GM12878 (cell line): ENCODE results near the gene ODAD2. TPM values are rescaled to one million over a fixed set of nuclear protein-coding genes. Genes with fewer than 3 reads are reported as not detected.

Experiments used
- ATAC-seq: fragments of 200-7000 bp; cut with Tn5 transposase; 3 replicates; pipeline ENCODE4 v1.9.1; 2020; ENCODE audit warnings: mild to moderate bottlenecking, moderate library complexity
- BruUV-seq: library from RNA; stranded (reverse); fragments of 400-500 nt; replicated peaks from 2 replicates; lab custom pipeline; 2021; lab: Mats Ljungman, UMichigan
- CTCF ChIA-PET: fragments of 300-600 bp; sonication (Branson Sonifier 250); formaldehyde crosslinking; extraction: SDS; loops from one replicate; lab custom pipeline; 2021; ENCODE audit warnings: inconsistent platforms; lab: Yijun Ruan, JAX
- POLR2A ChIA-PET: fragments of 350-600 bp; formaldehyde crosslinking; extraction: SDS; loops from one replicate; lab custom pipeline; 2021; ENCODE audit warnings: inconsistent platforms; lab: Charles Lee
- RAD21 ChIA-PET: fragments of 300-600 bp; sonication (Branson Sonifier 250); formaldehyde crosslinking; loops from one replicate; lab custom pipeline; 2023; ENCODE audit warnings: antibody characterized with exemption; ENCODE audit not compliant: unreplicated experiment; lab: Charles Lee
- SMC1A ChIA-PET: fragments of 300-600 bp; sonication (Branson Sonifier 250); formaldehyde crosslinking; loops from one replicate; lab custom pipeline; 2023; ENCODE audit not compliant: unreplicated experiment, uncharacterized antibody; lab: Charles Lee
- DNase-seq: peaks from one replicate; pipeline ENCODE4 v3.0.0-alpha.2; 2011; ENCODE audit warnings: low read depth, low spot score
- FAIRE-seq: peaks from 3 replicates; lab custom pipeline; 2011; peaks lifted over from hg19 to GRCh38; lab: Jason Lieb, UNC
- H2AFZ ChIP-seq: 2 replicates; pipeline ENCODE4 v1.6.0; 2011; ENCODE audit warnings: low read depth, low read length, control low read depth; ENCODE audit not compliant: control insufficient read depth
- H3K27ac ChIP-seq: 2 replicates; pipeline ENCODE4 v1.5.1; 2011; ENCODE audit warnings: control low read depth; ENCODE audit not compliant: control insufficient read depth, insufficient read depth
- H3K27me3 ChIP-seq, 2 experiments: replicated peaks in 1 of 2; 2 replicates each; pipeline versions ENCODE4 v1.6.0 to v1.6.1; 2011; ENCODE audit warnings: low read length in 1 of 2; ENCODE audit not compliant: control insufficient read depth in 2 of 2, insufficient read depth in 2 of 2
- H3K36me3 ChIP-seq, 2 experiments: 2 replicates each; pipeline ENCODE4 v1.5.1; 2011; ENCODE audit warnings: low read length in 1 of 2; ENCODE audit not compliant: control insufficient read depth in 2 of 2, insufficient read depth in 2 of 2
- H3K4me1 ChIP-seq: 2 replicates; pipeline ENCODE4 v1.6.1; 2011; ENCODE audit warnings: mild to moderate bottlenecking, low read length, moderate library complexity, mixed read lengths; ENCODE audit not compliant: control insufficient read depth, insufficient read depth
- H3K4me2 ChIP-seq: 2 replicates; pipeline ENCODE4 v1.6.0; 2011; ENCODE audit warnings: control low read depth; ENCODE audit not compliant: control insufficient read depth, insufficient read depth
- H3K4me3 ChIP-seq: fragments of 200-600 bp; sonication (generic); 2 replicates; pipeline ENCODE4 v1.5.1; 2016
- H3K79me2 ChIP-seq: 2 replicates; pipeline ENCODE4 v1.6.0; 2011; ENCODE audit warnings: low read length; ENCODE audit not compliant: control insufficient read depth, insufficient read depth
- H3K9ac ChIP-seq: 2 replicates; pipeline ENCODE4 v1.8.0; 2011; ENCODE audit warnings: low read length, control low read depth, mixed read lengths; ENCODE audit not compliant: control insufficient read depth, insufficient read depth
- H3K9me3 ChIP-seq: replicated peaks from 3 replicates; pipeline ENCODE4 v1.5.1; 2011; ENCODE audit warnings: mild to moderate bottlenecking, low read length; ENCODE audit not compliant: control insufficient read depth, insufficient read depth
- H4K20me1 ChIP-seq: 2 replicates; pipeline ENCODE4 v1.6.0; 2011; ENCODE audit not compliant: control insufficient read depth, insufficient read depth
- ASH2L ChIP-seq: fragments of 300-600, 200-600 bp; sonication (generic); IDR thresholded peaks from 2 replicates; pipeline ENCODE4 v1.6.1; 2017; ENCODE audit warnings: low read depth, mild to moderate bottlenecking, borderline replicate concordance
- BCLAF1 ChIP-seq: fragments of 450-650 bp; IDR thresholded peaks from 2 replicates; pipeline ENCODE4 v1.6.1; 2017; ENCODE audit warnings: antibody characterized with exemption, mild to moderate bottlenecking, moderate library complexity
- CBX3 ChIP-seq: fragments of 200-600 bp; sonication (generic); IDR thresholded peaks from 2 replicates; pipeline ENCODE4 v1.6.1; 2016; ENCODE audit warnings: low read depth, borderline replicate concordance
- IKZF1 ChIP-seq: fragments of 450-650 bp; conservative IDR thresholded peaks from 2 replicates; pipeline ENCODE4 v1.6.1; 2017; ENCODE audit warnings: antibody characterized with exemption, mild to moderate bottlenecking
- JUND ChIP-seq: IDR thresholded peaks from 2 replicates; pipeline ENCODE4 v1.6.1; 2012; ENCODE audit warnings: low read depth, mild to moderate bottlenecking, low read length, improper control_type of control experiment, moderate library complexity
- MXI1 ChIP-seq: fragments of 150-350 bp; IDR thresholded peaks from 2 replicates; pipeline ENCODE4 v1.6.1; 2011; ENCODE audit warnings: low read depth, mild to moderate bottlenecking, inconsistent platforms, low read length, improper control_type of control experiment
- PAX5 ChIP-seq: IDR thresholded peaks from 2 replicates; pipeline ENCODE4 v1.6.1; 2011; ENCODE audit warnings: low read depth, low read length, borderline replicate concordance
- SIX5 ChIP-seq: IDR thresholded peaks from 2 replicates; pipeline ENCODE4 v1.6.1; 2011; ENCODE audit warnings: mild to moderate bottlenecking, low read depth, low read length, moderate library complexity; ENCODE audit not compliant: severe bottlenecking
- SMC3 ChIP-seq: IDR thresholded peaks from 2 replicates; pipeline ENCODE4 v1.6.1; 2011; ENCODE audit warnings: low read length, improper control_type of control experiment, borderline replicate concordance
- SREBF2 ChIP-seq: IDR thresholded peaks from 2 replicates; pipeline ENCODE4 v1.6.1; 2012; ENCODE audit warnings: mild to moderate bottlenecking, low read length
- TAF1 ChIP-seq: IDR thresholded peaks from 2 replicates; pipeline ENCODE4 v1.6.1; 2011; ENCODE audit warnings: mild to moderate bottlenecking, low read depth, low read length, borderline replicate concordance
- ZNF217 ChIP-seq: fragments of 450-650 bp; IDR thresholded peaks from 2 replicates; pipeline ENCODE4 v1.6.1; 2017; ENCODE audit warnings: antibody characterized with exemption, mild to moderate bottlenecking
- ZNF24 ChIP-seq: fragments of 450-650 bp; IDR thresholded peaks from 2 replicates; pipeline ENCODE4 v1.6.1; 2017; ENCODE audit warnings: antibody characterized with exemption, mild to moderate bottlenecking
- ZSCAN29 ChIP-seq: fragments of 450-650 bp; IDR thresholded peaks from 2 replicates; pipeline ENCODE4 v1.6.1; 2017; ENCODE audit warnings: mild to moderate bottlenecking, moderate library complexity
- WGBS: methylation state at CpG from one replicate; pipeline ENCODE4 v1.1.6; 2016; ENCODE audit warnings: low lambda C conversion rate; ENCODE audit not compliant: insufficient replicate concordance, insufficient coverage; ENCODE audit errors: missing lambda C conversion rate; 5-methylcytosine and 5-hydroxymethylcytosine counted together
- in situ Hi-C: fragments of 300-500 bp; cut with MboI; formaldehyde crosslinking; loops from 9 replicates; pipeline ENCODE4 v1.14.3; 2018; ENCODE audit warnings: mixed read lengths
- intact Hi-C: fragments of 100-400 bp; cut with micrococcal nuclease; formaldehyde crosslinking; loops from one replicate; pipeline ENCODE4 v1.14.2; 2022; ENCODE audit not compliant: unreplicated experiment
- polyA plus RNA-seq, 11 experiments: library from polyadenylated mRNA; depleted of rRNA in 4 of 11; unstranded in 6 of 11; stranded (reverse) in 5 of 11; fragments of >200 nt; fragmentation: Nextera tagmentation in 4 of 11; fragmentation: Illumina TruSeq in 1 of 11; extraction: Ambion mirVana in 4 of 11; extraction: Trizol in 1 of 11; gene quantifications; 1 replicate in 1 of 11; 2 replicates in 10 of 11; pipeline versions ENCODE4 v1.2.1 to v1.2.3, GENCODE V29; 2011 to 2016; ENCODE audit warnings: inconsistent platforms in 2 of 11, missing spikeins in 2 of 11, low read depth in 1 of 11
- total RNA-seq, 4 experiments: library from RNA; depleted of rRNA in 3 of 4; stranded (reverse); fragments of >200 nt in 3 of 4; fragmentation: Illumina TruSeq in 1 of 4; extraction: Trizol in 1 of 4; gene quantifications; 2 replicates each; pipeline versions ENCODE4 v1.2.1 to v1.2.3, GENCODE V29; 2013 to 2021
- TF ChIP-seq, protein P1 (sequence below): fragments of 450-650 bp; IDR thresholded peaks from 2 replicates; pipeline ENCODE4 v1.6.1; 2017; ENCODE audit warnings: borderline replicate concordance
- TF ChIP-seq, protein P2 (sequence below): fragments of 450-650 bp; IDR thresholded peaks from 2 replicates; pipeline ENCODE4 v1.6.1; 2014; ENCODE audit warnings: mild to moderate bottlenecking

ODAD2 gene
- total and polyA plus RNA-seq, 10 of the 15 experiments (the other 5 are each of a cell fraction or from before 2014, with no cell fraction given): not detected

DNA sequence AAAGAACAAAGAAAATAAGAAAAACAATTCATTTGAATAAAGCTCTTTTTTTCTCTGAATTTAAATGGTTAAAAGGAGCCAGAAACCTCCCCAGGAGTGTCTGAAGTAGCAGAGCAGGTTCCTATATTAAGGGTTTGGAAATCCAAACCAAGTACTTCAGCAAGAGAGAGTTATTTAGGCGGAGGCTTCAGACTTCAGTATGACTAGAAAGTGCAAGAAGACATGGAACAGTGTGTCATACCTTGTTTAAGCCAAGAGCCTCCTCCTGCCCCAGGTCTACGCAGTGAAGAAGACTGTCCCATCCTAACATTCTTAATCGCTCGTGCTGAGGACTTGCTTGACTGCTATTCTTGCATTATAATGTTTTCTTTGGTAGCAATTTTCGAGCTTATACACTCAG, 51.3 kb downstream of the ODAD2 start:
- DNase-seq (no peak), ATAC-seq (no peak), FAIRE-seq (no peak)
- 21% methylated on average over 5 of the region's 5 CpGs for WGBS
- no peak for TF ChIP-seq CBX3
- TF ChIP-seq ZNF24: no peak
- no peak for TF ChIP-seq ZSCAN29
- TF ChIP-seq PAX5: no peak
- TF ChIP-seq JUND: no peak
- no peak for TF ChIP-seq ZNF217
- TF ChIP-seq MXI1: no peak
- TF ChIP-seq TAF1: no peak
- TF ChIP-seq, protein P1, sequence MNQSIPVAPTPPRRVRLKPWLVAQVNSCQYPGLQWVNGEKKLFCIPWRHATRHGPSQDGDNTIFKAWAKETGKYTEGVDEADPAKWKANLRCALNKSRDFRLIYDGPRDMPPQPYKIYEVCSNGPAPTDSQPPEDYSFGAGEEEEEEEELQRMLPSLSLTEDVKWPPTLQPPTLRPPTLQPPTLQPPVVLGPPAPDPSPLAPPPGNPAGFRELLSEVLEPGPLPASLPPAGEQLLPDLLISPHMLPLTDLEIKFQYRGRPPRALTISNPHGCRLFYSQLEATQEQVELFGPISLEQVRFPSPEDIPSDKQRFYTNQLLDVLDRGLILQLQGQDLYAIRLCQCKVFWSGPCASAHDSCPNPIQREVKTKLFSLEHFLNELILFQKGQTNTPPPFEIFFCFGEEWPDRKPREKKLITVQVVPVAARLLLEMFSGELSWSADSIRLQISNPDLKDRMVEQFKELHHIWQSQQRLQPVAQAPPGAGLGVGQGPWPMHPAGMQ: no peak
- TF ChIP-seq IKZF1: no peak
- TF ChIP-seq SIX5: no peak
- no peak for TF ChIP-seq SREBF2
- no peak for TF ChIP-seq BCLAF1
- TF ChIP-seq SMC3: no peak
- TF ChIP-seq, protein P2, sequence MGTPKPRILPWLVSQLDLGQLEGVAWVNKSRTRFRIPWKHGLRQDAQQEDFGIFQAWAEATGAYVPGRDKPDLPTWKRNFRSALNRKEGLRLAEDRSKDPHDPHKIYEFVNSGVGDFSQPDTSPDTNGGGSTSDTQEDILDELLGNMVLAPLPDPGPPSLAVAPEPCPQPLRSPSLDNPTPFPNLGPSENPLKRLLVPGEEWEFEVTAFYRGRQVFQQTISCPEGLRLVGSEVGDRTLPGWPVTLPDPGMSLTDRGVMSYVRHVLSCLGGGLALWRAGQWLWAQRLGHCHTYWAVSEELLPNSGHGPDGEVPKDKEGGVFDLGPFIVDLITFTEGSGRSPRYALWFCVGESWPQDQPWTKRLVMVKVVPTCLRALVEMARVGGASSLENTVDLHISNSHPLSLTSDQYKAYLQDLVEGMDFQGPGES: no peak
- no peak for TF ChIP-seq ASH2L
- Histone ChIP-seq H4K20me1 (no peaks in the 10 kb centered on the region), H3K4me2 (no peak overlapping the region), H3K9me3 (no peaks in the 10 kb centered on the region), H3K4me3 (no peak overlapping the region), H3K27me3 (no peaks in the 10 kb centered on the region), H3K36me3 (no peaks in the 10 kb centered on the region), H2AFZ (no peak overlapping the region), H3K27ac (no peak overlapping the region), H3K79me2 (no peaks in the 10 kb centered on the region), H3K4me1 (no peaks in the 10 kb centered on the region), H3K9ac (no peak overlapping the region)
- ChIA-PET CTCF (no interaction called here), RAD21 (no interaction called here), SMC1A (interaction anchor here (1.1 to 1.3 kb wide), 2 partner anchors 11 to 47 kb away, joined by 3 to 4 read pairs; no protein-coding TSS in a partner anchor), POLR2A (no interaction called here)
- in situ Hi-C loops: no loop called here
- BruUV-seq: no TSS peak
- intact Hi-C loops: no loop called here
